Measurements from ENCODE around the gene AKT2.

Gene AKT2

DNA sequence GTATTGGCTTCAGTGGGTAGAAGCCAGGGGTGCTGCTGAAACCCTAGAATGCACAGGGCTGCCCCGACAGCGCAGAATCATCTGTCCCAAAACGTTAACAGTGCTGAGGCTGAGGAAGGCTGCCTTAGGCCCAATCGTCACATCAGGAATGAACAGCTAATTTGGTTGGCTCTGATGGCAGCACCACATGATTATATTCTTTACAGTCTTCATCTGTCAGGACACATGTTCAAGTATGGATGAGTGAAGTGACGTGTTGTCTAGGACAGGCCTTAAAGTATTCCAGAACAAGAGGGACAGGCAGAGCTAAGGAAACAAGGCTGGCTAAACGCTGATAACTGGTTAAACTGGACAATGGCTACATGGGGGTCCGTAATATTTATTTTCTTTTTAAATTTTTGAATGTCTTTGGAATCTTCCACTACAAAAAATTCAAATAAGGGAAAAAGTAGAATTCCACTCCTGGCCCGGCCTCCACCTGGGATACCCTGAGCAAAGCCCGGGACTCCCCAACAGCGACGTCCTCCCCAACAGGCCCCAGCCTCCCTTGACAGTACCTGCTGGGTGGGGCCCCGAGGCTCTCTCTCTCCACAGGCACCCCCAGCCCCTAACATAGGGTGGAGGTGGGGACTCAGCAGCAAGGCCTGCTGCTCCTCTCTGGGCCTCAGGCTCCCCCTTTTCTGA, 43.9 kb downstream of the AKT2 start:
- no peak for DNase-seq (ENCODE audit: low read depth)
- no peak for TF ChIP-seq CTCF (conservative IDR thresholded peaks at IDR 0.05; ENCODE audit: low read depth, low read length)
- H3K4me3 ChIP-seq (ENCODE audit: low read length), result no peak overlapping the region

DNA sequence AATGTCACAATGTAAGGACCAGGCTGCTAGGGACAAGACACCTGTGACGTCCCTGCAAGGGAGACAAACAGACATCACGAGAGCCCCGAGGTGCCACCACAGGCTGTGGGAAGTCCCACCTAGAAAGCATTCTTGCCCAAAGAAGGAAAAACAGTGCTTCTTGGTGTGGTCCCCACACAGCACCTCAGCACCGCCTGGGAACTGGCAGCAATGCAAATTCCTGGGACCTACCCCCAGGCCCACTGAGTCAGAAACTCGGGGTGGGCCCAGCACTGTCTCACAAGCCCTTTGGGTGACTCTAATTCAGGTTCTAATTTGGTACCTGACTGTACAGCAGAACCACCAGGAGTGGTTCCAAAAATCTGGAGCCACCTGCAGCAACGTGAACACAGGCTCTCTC, 44.8 kb downstream of the AKT2 start:
- no peak for DNase-seq (ENCODE audit: low read depth)
- TF ChIP-seq CTCF (conservative IDR thresholded peaks at IDR 0.05; ENCODE audit: low read depth, low read length), result no peak
- no peak overlapping the region for H3K4me3 ChIP-seq (ENCODE audit: low read length)

DNA sequence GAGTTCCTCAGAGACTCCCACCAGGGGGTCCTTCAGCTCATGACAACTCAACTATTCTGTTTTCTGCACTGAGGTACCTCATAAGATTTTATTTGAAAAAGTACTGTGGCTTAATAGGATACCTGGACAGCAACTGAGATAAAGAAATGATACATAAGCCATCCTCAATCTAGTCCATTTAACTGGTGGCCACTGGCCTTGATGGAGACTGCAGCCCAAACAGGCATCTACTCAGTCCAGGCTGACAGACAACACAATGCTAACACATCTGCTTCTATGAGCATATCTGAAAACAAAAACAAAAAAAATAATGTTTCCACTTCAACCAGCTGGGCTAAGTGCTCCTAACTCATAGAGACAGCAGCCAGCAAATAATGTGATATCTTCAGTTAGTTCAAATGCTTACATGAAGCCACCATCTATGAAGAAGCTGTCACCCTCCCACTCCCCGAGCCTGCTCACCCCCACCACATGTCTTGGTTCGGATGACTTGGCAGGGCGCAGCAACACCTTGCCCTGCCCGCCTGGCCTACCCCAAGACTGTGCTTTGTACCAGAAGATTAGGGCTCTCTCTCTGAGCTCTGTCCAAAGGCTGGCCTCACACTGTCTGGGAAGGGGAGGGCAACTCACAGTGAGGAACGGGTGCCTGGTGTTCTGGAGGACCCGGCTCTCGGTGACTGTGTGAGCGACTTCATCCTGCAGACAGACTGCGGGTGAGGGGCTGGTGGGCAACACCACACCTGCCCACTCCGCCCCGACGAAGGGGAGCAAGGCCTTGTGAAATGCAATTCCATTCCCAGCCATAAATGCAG, 45.5 kb downstream of the AKT2 start:
- DNase-seq (ENCODE audit: low read depth), result no peak
- H3K4me3 ChIP-seq (ENCODE audit: low read length), result no peak overlapping the region
- no peak for TF ChIP-seq CTCF (conservative IDR thresholded peaks at IDR 0.05; ENCODE audit: low read depth, low read length)

GRCh38 chr19:40238775-40239174, 46.4 kb downstream of the AKT2 start:
- no peak for TF ChIP-seq CTCF (conservative IDR thresholded peaks at IDR 0.05; ENCODE audit: low read depth, low read length)
- no peak for DNase-seq (ENCODE audit: low read depth)
- H3K4me3 ChIP-seq (ENCODE audit: low read length), result no peak overlapping the region

- TF ChIP-seq CTCF (conservative IDR thresholded peaks at IDR 0.05; ENCODE audit: low read depth, low read length), result no peak
- no peak overlapping the region for H3K4me3 ChIP-seq (ENCODE audit: low read length)
- DNase-seq (ENCODE audit: low read depth), result no peak
These were observed 47.4 kb downstream of the AKT2 start for GRCh38 chr19:40237791-40238190.

- TF ChIP-seq CTCF (conservative IDR thresholded peaks at IDR 0.05; ENCODE audit: low read depth, low read length), result no peak
- DNase-seq (ENCODE audit: low read depth), result no peak
- no peak overlapping the region for H3K4me3 ChIP-seq (ENCODE audit: low read length)
These were observed 48.8 kb downstream of the AKT2 start for GRCh38 chr19:40236366-40236765.

DNA sequence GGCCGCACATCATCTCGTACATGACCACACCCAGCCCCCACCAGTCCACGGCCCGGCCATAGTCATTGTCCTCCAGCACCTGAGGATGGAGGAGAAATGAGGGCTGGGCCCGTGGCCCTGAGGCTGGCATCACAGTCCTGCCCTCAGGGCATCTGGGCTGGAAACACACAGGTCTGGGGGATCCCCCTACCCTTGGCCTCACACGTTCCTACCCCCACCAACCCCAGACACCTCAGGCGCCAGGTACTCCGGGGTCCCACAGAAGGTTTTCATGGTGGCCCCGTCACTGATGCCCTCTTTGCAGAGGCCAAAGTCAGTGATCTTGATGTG, 49.2 kb downstream of the AKT2 start:
- no peak for DNase-seq (ENCODE audit: low read depth)
- TF ChIP-seq CTCF (conservative IDR thresholded peaks at IDR 0.05; ENCODE audit: low read depth, low read length), result no peak
- no peak overlapping the region for H3K4me3 ChIP-seq (ENCODE audit: low read length)
